Neuronal stem cell (in vitro differentiated cells): ENCODE results near the gene DCP1A.

Source experiments
- DNase-seq: peaks from one replicate; pipeline ENCODE4 v3.0.0-alpha.2; 2013; ENCODE audit warnings: low spot score
- H2AFZ ChIP-seq: one replicate; pipeline ENCODE4 v1.6.1; 2013; ENCODE audit warnings: mild to moderate bottlenecking, low read length, inconsistent platforms
- H2AK5ac ChIP-seq: 2 replicates; pipeline ENCODE4 v1.6.1; 2013; ENCODE audit warnings: low read depth, mild to moderate bottlenecking, inconsistent platforms, low read length, moderate library complexity, mixed read lengths
- H2BK120ac ChIP-seq: 2 replicates; pipeline ENCODE4 v1.6.1; 2013; ENCODE audit warnings: low read depth, mild to moderate bottlenecking, inconsistent platforms, low read length, moderate library complexity, mixed read lengths
- H2BK12ac ChIP-seq: one replicate; pipeline ENCODE4 v1.6.1; 2013; ENCODE audit warnings: low read length, inconsistent platforms
- H2BK15ac ChIP-seq: 2 replicates; pipeline ENCODE4 v1.6.1; 2013; ENCODE audit warnings: mild to moderate bottlenecking, low read length, inconsistent platforms, mixed read lengths
- H2BK5ac ChIP-seq: one replicate; pipeline ENCODE4 v1.6.1; 2013; ENCODE audit warnings: inconsistent platforms, mild to moderate bottlenecking, low read length, moderate library complexity
- H3K14ac ChIP-seq: one replicate; pipeline ENCODE4 v1.6.1; 2013; ENCODE audit warnings: low read length, inconsistent platforms
- H3K18ac ChIP-seq: 2 replicates; pipeline ENCODE4 v1.6.1; 2013; ENCODE audit warnings: low read length, inconsistent platforms
- H3K23ac ChIP-seq: 2 replicates; pipeline ENCODE4 v1.6.1; 2013; ENCODE audit warnings: low read depth, mild to moderate bottlenecking, mixed read lengths, low read length, inconsistent platforms; ENCODE audit not compliant: poor library complexity
- H3K27ac ChIP-seq: replicated peaks from 3 replicates; pipeline ENCODE4 v1.5.1; 2013; ENCODE audit warnings: low read length, inconsistent platforms
- H3K27me3 ChIP-seq, 3 experiments: 2 replicates each; pipeline ENCODE4 v1.6.1; 2013; ENCODE audit warnings: low read length in 3 of 3, mild to moderate bottlenecking in 2 of 3, inconsistent platforms in 1 of 3, low read depth in 1 of 3, mixed read lengths in 1 of 3, moderate library complexity in 1 of 3; ENCODE audit not compliant: control insufficient read depth in 3 of 3, insufficient read depth in 3 of 3
- H3K36me3 ChIP-seq, 2 donors: replicated peaks in 1 of 2; 2 replicates each; pipeline ENCODE4 v1.6.1; 2013; ENCODE audit warnings: low read length in 2 of 2; ENCODE audit not compliant: control insufficient read depth in 2 of 2, insufficient read depth in 2 of 2
- H3K4ac ChIP-seq: 2 replicates; pipeline ENCODE4 v1.6.1; 2013; ENCODE audit warnings: inconsistent platforms, mild to moderate bottlenecking, low read length, moderate library complexity
- H3K4me1 ChIP-seq, 2 donors: 1 replicate in 1 of 2; 2 replicates in 1 of 2; pipeline ENCODE4 v1.6.1; 2013; ENCODE audit warnings: low read length in 2 of 2, low read depth in 1 of 2; ENCODE audit not compliant: control insufficient read depth in 2 of 2, insufficient read depth in 1 of 2
- H3K4me2 ChIP-seq: one replicate; pipeline ENCODE4 v1.6.1; 2013; ENCODE audit warnings: mild to moderate bottlenecking, low read length, inconsistent platforms; ENCODE audit not compliant: insufficient read depth, poor library complexity, severe bottlenecking
- H3K4me3 ChIP-seq, 2 donors: 2 replicates each; pipeline ENCODE4 v1.5.1; 2013; ENCODE audit warnings: low read length in 2 of 2, mild to moderate bottlenecking in 2 of 2, inconsistent platforms in 1 of 2, moderate library complexity in 1 of 2
- H3K79me1 ChIP-seq: one replicate; pipeline ENCODE4 v1.6.1; 2013; ENCODE audit warnings: low read depth, mild to moderate bottlenecking, inconsistent platforms, low read length, moderate library complexity
- H3K9ac ChIP-seq: one replicate; pipeline ENCODE4 v1.6.1; 2013; ENCODE audit warnings: mild to moderate bottlenecking, low read depth, low read length, inconsistent platforms; ENCODE audit not compliant: poor library complexity
- H3K9me3 ChIP-seq, 2 donors: replicated peaks in 1 of 2; 2 replicates each; pipeline versions ENCODE3 to v1.6.1; 2013; ENCODE audit warnings: low read length in 2 of 2, mild to moderate bottlenecking in 2 of 2, inconsistent platforms in 1 of 2, low read depth in 1 of 2, mixed read lengths in 1 of 2, moderate library complexity in 1 of 2; ENCODE audit not compliant: control insufficient read depth in 2 of 2, insufficient read depth in 1 of 2
- H4K8ac ChIP-seq: one replicate; pipeline ENCODE4 v1.6.1; 2013; ENCODE audit warnings: low read depth, mild to moderate bottlenecking, inconsistent platforms, low read length, moderate library complexity
- H4K91ac ChIP-seq: one replicate; pipeline ENCODE4 v1.6.1; 2013; ENCODE audit warnings: low read length, low read depth, mild to moderate bottlenecking, inconsistent platforms; ENCODE audit not compliant: poor library complexity
- WGBS, 2 donors: extraction: QIAGEN DNeasy Blood & Tissue Kit; methylation state at CpG; one replicate each; pipeline ENCODE4 v1.1.7; 2013; ENCODE audit warnings: missing lambda C conversion rate in 2 of 2, mixed read lengths in 1 of 2; ENCODE audit not compliant: insufficient read length in 2 of 2, insufficient replicate concordance in 1 of 2; ENCODE audit errors: extremely low coverage in 2 of 2; 5-methylcytosine and 5-hydroxymethylcytosine counted together

DCP1A gene

DNA sequence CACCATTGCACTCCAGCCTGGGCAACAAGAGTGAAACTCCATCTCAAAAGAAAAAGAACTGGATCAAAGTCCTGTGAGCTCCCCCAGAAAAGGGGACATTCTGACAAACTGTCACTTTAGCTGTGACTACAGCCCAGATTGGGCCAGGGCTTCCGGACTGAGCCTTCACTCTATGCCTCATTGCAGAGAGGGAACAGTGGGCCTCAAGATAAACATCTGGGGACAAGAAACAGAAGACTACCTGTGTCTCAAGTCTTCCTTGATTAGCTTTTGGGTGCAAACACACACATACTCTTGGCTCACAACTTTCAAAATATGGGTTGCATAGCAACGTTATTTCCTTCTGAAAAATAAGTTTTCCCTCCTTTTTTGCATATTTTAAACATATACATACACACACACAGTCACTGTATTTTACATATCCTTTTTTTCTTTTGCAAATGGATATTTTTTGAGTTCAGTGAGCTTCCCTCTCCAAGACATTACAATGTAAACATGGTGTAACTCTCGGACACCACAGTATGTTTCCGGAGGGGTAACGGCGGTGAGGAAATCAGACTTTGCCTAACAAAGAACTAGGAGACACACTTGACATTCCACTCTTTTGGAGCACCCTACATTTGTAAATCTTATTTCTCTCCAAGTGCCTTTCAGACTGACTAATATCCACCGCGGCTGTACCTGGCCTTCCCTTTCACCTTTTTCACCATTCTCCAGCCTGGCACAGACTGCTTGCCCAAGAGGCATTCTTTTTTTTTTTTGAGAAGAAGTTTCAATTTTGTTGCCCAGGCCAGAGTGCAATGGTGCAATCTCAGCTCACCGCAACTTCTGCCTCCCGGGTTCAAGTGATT, 95.0 kb downstream of the DCP1A start:
- Histone ChIP-seq H4K91ac (no peak overlapping the region), H3K23ac (no peak overlapping the region), H3K14ac (no peak overlapping the region), H3K79me1 (peaks cover 4% of the 10 kb centered on the region), H3K4me3 (no peak overlapping the region), H3K4me2 (no peak overlapping the region), H3K27ac (no peak overlapping the region), H2BK12ac (no peak overlapping the region), H2BK5ac (no peak overlapping the region), H3K4ac (no peak overlapping the region), H3K18ac (no peak overlapping the region), H4K8ac (no peak overlapping the region), H2AFZ (no peak overlapping the region), H2AK5ac (no peak overlapping the region), H3K4me1 (peaks cover 9 to 13% of the 10 kb centered on the region in 2 donors), H3K27me3 (no peaks in the 10 kb centered on the region), H3K9ac (no peak overlapping the region), H2BK15ac (no peak overlapping the region), H2BK120ac (no peak overlapping the region), H3K36me3 (peaks cover 5 to 57% of the 10 kb centered on the region in 2 donors), H3K9me3 (no peaks in the 10 kb centered on the region)
- no peak for DNase-seq
- WGBS, 2 donors: no CpG with 5 or more reads among the region's 10 CpGs

DNA sequence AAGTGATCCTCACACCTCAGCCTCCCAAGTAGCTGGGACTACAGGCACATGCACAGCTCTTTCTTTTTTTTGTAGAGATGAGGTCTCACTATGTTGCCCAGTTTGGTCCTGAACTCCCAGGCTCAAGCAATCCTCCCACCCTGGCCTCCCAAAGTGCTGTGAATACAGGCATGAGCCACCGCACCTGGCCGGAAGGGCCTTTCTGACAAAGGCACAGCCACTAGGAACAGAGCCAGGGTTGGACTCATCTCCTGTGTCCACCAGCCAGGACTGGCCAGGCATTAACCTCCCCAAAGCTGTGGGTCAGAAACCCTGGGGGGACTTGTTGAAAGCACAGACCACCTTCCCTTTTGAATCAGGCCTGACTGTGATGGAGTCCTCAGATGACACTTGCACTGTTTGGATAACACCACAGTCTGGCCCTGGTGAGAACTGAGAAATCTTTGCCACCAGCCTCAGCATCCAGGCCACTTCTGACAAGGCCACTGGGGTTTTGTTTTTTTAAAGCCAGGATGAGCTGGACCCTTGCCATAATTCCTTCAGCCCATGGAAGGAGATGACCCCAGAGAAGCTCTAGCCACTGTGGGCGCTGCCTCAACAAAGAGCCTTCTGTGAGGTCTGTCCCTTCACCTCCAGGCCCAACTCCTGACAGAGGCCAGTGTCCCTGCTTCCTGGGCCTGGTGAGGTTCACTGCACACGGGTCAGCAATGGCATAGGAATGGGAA, 96.3 kb downstream of the DCP1A start:
- WGBS, 2 donors: no CpG with 5 or more reads among the region's 4 CpGs
- H3K4ac ChIP-seq: no peak overlapping the region

DNA sequence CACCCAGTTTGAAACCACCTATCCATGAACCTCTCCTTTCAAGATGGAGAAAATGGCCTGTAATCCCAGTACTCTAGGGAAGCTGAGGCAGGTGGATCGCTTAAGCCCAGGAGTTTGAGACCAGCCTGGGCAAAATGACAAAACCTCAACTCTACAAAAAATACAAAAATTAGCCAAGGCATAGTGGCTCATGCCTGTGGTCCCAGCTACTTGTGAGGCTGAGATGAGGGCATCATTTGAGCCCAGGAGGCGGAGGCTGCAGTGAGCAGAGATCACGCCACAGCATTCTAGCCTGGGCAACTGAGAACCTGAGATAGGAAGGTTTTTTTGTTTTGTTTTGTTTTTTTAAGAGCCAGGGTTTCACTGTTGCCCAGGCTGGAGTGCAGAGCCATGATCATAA, 96.9 kb downstream of the DCP1A start:
- no peak overlapping the region for H2BK5ac ChIP-seq
- H3K27me3 ChIP-seq: no peaks in the 10 kb centered on the region
- H3K4me3 ChIP-seq: no peak overlapping the region
- H2AK5ac ChIP-seq: no peak overlapping the region
- H3K14ac ChIP-seq: no peak overlapping the region
- no peak overlapping the region for H3K4me2 ChIP-seq
- H3K9me3 ChIP-seq: peaks cover 0 to 5% of the 10 kb centered on the region in 2 donors
- H2BK120ac ChIP-seq: no peak overlapping the region
- WGBS, 2 donors: no CpG with 5 or more reads among the region's 3 CpGs
- H3K27ac ChIP-seq: no peak overlapping the region
- H4K8ac ChIP-seq: no peak overlapping the region
- no peak overlapping the region for H3K18ac ChIP-seq
- no peak overlapping the region for H3K23ac ChIP-seq
- no peak for DNase-seq
- H3K36me3 ChIP-seq: peaks cover 5 to 67% of the 10 kb centered on the region in 2 donors
- H2BK15ac ChIP-seq: no peak overlapping the region
- peaks cover 4% of the 10 kb centered on the region for H3K79me1 ChIP-seq
- no peak overlapping the region for H3K9ac ChIP-seq
- H4K91ac ChIP-seq: no peak overlapping the region
- H3K4ac ChIP-seq: no peak overlapping the region
- H3K4me1 ChIP-seq: peaks cover 9 to 10% of the 10 kb centered on the region in 2 donors
- H2BK12ac ChIP-seq: no peak overlapping the region
- H2AFZ ChIP-seq: no peak overlapping the region

More for the DNA sequence above, 96.3 kb downstream of the DCP1A start:
- no peak overlapping the region for H3K4me3 ChIP-seq
- H3K4me1 ChIP-seq: peaks cover 9 to 10% of the 10 kb centered on the region in 2 donors
- no peak overlapping the region for H4K91ac ChIP-seq
- no peak for DNase-seq
- H2AFZ ChIP-seq: no peak overlapping the region
- no peak overlapping the region for H2BK120ac ChIP-seq
- no peak overlapping the region for H3K4me2 ChIP-seq
- H2BK15ac ChIP-seq: no peak overlapping the region
- H2AK5ac ChIP-seq: no peak overlapping the region
- H3K18ac ChIP-seq: no peak overlapping the region
- peaks cover 4% of the 10 kb centered on the region for H3K79me1 ChIP-seq
- peak overlapping the region; percentile 21 for H3K23ac ChIP-seq
- no peaks in the 10 kb centered on the region for H3K27me3 ChIP-seq
- H3K9ac ChIP-seq: no peak overlapping the region
- no peak overlapping the region for H2BK5ac ChIP-seq
- H3K14ac ChIP-seq: no peak overlapping the region
- H3K27ac ChIP-seq: no peak overlapping the region
- no peak overlapping the region for H4K8ac ChIP-seq
- H2BK12ac ChIP-seq: no peak overlapping the region
- peaks cover 5 to 62% of the 10 kb centered on the region in 2 donors for H3K36me3 ChIP-seq
- peaks cover 0 to 4% of the 10 kb centered on the region in 2 donors for H3K9me3 ChIP-seq

DNA sequence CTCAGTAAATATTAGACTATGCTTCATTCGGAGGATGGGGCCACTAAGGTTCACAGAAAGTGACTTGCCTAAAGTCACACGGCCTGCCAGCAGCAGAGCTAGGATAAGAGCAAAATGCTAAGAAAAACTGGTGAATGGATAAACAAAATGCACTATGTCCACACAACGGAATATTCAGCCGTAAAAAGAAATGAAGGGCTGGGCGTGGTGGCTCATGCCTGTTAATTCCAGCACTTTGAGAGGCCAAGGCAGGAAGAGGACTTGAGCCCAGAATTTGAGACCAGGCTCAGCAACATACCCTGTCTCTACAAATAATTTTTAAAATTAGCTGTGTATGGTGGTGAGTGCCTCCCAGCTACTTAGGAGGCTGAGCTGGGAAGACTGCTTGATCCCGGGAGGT, 99.2 kb downstream of the DCP1A start:
- Histone ChIP-seq H3K14ac (no peak overlapping the region), H3K4me1 (peaks cover 8 to 19% of the 10 kb centered on the region in 2 donors), H4K8ac (no peak overlapping the region), H3K4me3 (no peak overlapping the region), H2BK5ac (no peak overlapping the region), H2AFZ (no peak overlapping the region), H3K9ac (no peak overlapping the region), H3K27ac (no peak overlapping the region), H2AK5ac (no peak overlapping the region), H4K91ac (no peak overlapping the region), H2BK120ac (no peak overlapping the region), H3K4me2 (no peak overlapping the region), H3K36me3 (peaks cover 8 to 63% of the 10 kb centered on the region in 2 donors), H3K9me3 (peaks cover 0 to 5% of the 10 kb centered on the region in 2 donors), H3K27me3 (no peaks in the 10 kb centered on the region), H3K23ac (no peak overlapping the region), H3K4ac (no peak overlapping the region), H3K18ac (no peak overlapping the region), H2BK12ac (no peak overlapping the region), H2BK15ac (no peak overlapping the region), H3K79me1 (peaks cover 12% of the 10 kb centered on the region)
- no CpG with 5 or more reads among the region's 6 CpGs for WGBS, 2 donors
- DNase-seq: no peak
